ENCODE measurements around the gene FLCN.
A peak's percentile ranks its signal among the peaks of the same experiment; 100 is the strongest.
"Not testable (repeated sequence)": the region's sequence is repeated elsewhere in the genome, so short reads cannot be mapped to it uniquely, and the experiment has no call there.

The FLCN gene

DNA sequence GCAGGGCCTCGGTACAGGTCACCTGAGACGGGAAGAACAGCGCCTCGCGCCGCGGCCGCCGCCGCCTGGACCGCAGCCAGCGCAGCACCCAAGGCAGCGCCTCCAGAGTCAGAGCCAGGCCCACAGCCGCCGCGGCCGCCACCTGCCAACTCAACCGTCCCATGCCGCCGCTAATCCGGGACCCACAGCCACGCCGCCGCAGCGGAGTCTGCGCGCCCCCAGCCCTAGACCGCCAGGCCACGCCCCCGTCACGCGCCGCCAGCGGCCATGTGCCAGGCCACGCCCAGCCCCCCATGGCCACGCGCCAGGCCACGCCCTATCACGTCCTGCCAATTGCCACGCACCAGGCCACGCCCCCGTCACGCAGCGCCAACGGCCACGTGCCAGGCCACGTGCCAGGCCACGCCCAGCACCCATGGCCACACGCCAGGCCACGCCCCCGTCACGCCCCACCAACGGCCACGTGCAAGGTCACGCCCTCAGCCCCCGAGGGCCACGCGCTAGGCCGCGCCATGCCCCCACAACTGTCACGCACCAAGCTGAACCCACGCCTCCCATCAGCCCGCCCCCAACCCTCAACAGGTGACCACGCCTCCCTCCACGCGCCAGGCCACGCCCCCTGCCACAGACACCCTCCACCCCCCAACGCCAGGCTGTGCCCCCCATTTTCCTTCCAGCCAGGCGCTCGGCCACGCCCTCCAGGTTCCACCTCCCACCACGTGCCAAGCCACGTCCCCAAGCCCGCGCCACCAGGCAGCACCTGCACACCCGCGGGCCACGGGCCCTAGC, 30.6 kb downstream of the FLCN start, which contains the start of gene PLD6:
PLD6 (minus strand) TSS at position 210 of the 789 bp plus-strand sequence; CDS start at position 163, 47 bp downstream.
- peak; percentile 89 for DNase-seq

GRCh38 chr17:17205368-17206123, 31.4 kb downstream of the FLCN start:
- peak; percentile 57 for DNase-seq

GRCh38 chr17:17204635-17205231, 32.2 kb downstream of the FLCN start:
- DNase-seq = no peak

DNA sequence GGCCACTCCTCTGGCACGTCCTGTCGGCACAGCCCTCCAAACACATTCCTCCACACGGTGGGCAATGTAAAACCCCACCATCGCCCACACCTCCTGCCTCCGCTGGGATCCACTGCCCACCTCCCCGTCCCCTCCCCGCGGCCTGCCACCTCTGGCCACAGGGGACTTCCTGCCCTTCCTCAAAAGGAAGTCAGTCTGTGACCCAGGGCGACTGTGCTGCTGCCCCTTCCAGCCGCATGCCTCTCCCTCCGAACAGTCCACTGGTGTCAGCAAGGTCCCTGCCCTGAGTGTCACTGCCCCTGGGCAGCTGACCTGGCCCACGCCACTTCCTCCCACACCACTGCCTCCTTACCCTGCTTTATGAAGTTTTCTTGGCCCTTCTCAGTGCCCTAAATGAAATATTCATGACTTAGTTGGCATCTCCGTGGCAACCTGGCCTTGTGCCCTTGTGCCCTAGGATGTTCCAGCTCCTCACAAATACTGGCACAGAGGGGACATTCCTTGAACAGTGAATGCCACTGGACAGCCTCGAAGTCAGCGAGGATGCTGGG, 32.9 kb downstream of the FLCN start:
- no peak for DNase-seq

- no peak for DNase-seq
Observed at GRCh38 chr17:17203173-17203730, 33.7 kb downstream of the FLCN start.

GRCh38 chr17:17201907-17202306, 35.1 kb downstream of the FLCN start:
- no peak for DNase-seq

- no peak for DNase-seq
Observed at GRCh38 chr17:17201271-17201670, 35.7 kb downstream of the FLCN start.

GRCh38 chr17:17200831-17201230, 36.1 kb downstream of the FLCN start:
- no peak for DNase-seq

- no peak for DNase-seq
Observed at GRCh38 chr17:17200311-17200710, 36.7 kb downstream of the FLCN start.

GRCh38 chr17:17198281-17198680, 38.7 kb downstream of the FLCN start:
- no peak for DNase-seq

GRCh38 chr17:17196776-17197175, 40.2 kb downstream of the FLCN start:
- DNase-seq = no peak

DNA sequence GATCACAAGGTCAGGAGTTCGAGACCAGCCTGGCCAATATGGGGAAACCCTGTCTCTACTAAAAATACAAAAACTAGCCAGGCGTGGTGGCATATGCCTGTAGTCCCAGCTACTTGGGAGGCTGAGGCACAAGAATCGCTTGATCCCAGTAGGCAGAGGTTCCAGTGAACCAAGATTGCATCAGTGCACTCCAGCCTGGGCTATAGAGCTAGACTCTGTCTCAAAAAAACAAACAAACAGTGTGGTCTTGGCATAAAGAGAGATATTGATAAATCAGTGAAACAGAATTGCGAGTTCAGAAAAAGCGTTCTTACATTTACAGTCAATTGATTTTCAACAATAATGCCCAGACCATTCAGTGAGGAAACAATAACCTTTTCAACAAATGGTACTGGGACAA, 41.5 kb downstream of the FLCN start:
- DNase-seq = not testable (repeated sequence)

GRCh38 chr17:17191961-17192381, 45.0 kb downstream of the FLCN start:
- no peak for DNase-seq

GRCh38 chr17:17191346-17191792, 45.6 kb downstream of the FLCN start:
- DNase-seq = no peak

- DNase-seq = no peak
Observed at GRCh38 chr17:17190188-17190587, 46.8 kb downstream of the FLCN start.

GRCh38 chr17:17189559-17189958, 47.4 kb downstream of the FLCN start:
- DNase-seq = no peak

DNA sequence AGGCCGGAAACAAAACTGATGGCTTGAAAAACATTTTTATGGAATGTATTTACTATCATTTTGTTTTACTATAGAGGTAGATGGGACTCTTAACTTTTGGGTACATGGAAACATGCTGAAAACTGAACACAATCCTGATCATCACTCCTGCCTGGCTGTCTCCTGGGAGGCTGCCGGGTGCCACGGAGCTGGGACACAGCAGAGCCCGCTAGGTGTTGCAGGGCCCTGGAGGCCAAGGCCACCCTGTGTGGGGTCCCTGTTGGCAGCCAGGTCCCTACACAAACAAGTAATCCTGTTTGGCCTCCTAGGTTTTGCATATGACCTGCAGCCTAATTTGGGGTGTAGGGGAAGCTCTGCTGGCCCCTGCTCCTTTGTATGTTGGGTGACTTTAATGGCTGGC, 48.4 kb downstream of the FLCN start:
- DNase-seq = no peak

DNA sequence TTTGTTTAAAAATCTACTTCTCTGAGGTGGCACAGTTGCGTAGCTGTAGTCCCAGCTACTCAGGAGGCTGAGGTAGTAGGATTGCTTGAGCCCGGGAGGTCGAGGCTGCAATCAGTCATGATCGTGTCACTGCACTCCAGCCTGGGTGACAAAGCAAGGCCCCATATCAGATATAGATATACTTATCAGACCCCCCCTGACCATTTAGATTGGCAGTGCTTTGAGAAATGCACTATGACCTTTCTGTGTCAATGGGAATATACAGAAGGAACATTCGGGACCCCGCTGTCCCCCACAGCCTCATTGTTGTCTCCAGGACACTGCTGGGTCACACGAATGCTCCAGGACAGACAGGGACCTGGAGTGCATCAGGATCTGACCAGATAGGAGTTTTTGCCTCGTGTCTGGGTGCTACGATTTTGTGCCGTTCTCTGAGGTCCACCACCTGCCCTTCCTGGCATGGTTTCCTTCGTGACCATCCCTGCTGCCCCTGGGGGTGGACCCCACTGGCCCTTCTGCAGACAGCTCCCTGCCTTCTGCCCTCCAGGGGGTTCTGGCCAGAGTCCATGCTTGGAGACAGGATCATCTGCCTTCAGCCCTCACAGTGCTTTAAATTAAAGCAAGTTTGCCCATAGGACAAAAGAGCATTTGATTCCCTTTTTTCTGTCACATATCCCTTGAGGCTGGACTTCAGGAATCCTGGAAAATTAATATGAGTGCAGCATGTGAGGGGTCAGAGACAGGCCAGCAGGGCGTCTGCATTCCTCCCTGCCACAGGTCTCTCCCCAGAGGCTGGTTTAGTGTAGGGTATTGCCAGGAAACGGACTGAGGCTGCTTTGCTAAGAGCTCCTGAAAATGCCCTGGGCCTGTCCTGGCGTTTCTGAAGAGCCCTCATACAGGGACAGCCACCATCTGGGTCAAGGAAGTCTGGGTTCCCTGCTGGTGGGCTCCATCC, 50.1 kb downstream of the FLCN start:
- DNase-seq = no peak

DNA sequence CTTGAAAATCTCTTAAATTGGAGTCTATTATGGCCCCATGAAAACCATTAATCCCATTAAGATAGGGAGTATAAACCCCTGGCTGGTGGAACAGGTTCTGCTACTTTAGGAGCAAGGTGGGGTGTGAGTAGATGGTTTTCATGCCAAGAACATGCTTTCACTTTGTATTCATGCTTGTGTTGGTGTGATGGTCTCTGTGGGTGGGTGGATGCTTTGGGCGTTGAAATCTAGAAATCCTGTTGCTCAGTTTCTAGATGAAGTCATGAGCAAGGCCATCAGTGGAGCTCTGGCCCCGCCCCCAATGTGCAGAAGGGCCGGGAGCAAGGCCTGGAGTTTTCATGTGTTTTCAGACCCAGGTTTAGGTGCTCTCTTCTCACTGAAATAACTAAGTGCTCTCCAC, 50.9 kb downstream of the FLCN start:
- DNase-seq = no peak

GRCh38 chr17:17184985-17185757, 51.8 kb downstream of the FLCN start:
- DNase-seq = not testable (repeated sequence)

- no peak for DNase-seq
Observed at GRCh38 chr17:17183744-17184143, 53.2 kb downstream of the FLCN start.
